PFSK-1 (cell line): ENCODE measurements around the gene CCDC196.

Source experiments
- FOXP2 ChIP-seq: optimal IDR thresholded peaks from 2 replicates; pipeline ENCODE3; 2011; ENCODE audit warnings: borderline replicate concordance, control low read depth, inconsistent platforms; ENCODE audit not compliant: insufficient read depth; ENCODE audit errors: extremely low read length, extremely low read depth
- POLR2AphosphoS5 ChIP-seq: IDR thresholded peaks from 2 replicates; pipeline ENCODE4 v1.6.1; 2012; ENCODE audit warnings: low read depth, mild to moderate bottlenecking, control low read depth, low read length, moderate library complexity
- REST ChIP-seq, 2 experiments: IDR thresholded peaks; 2 replicates each; pipeline versions ENCODE4 v1.6.1 to v1.8.0; 2011 to 2012; ENCODE audit warnings: low read depth in 2 of 2, low read length in 2 of 2, control low read depth in 1 of 2, inconsistent platforms in 1 of 2, mild to moderate bottlenecking in 1 of 2, moderate library complexity in 1 of 2; ENCODE audit not compliant: insufficient read depth in 1 of 2
- SIN3A ChIP-seq: IDR thresholded peaks from 2 replicates; pipeline ENCODE4 v1.6.1; 2012; ENCODE audit warnings: mild to moderate bottlenecking, low read length, moderate library complexity, borderline replicate concordance; ENCODE audit not compliant: insufficient read depth
- TAF1 ChIP-seq: IDR thresholded peaks from 2 replicates; pipeline ENCODE4 v1.6.1; 2012; ENCODE audit warnings: low read length, control low read depth, borderline replicate concordance; ENCODE audit not compliant: insufficient read depth

The CCDC196 gene

GRCh38 chr14:66468778-66469367 lies 17.3 kb upstream of the CCDC196 start:
- TF ChIP-seq SIN3A, result no peak
- TF ChIP-seq REST (IDR thresholded peaks at IDR 0.05; ENCODE audit: insufficient read depth in 1 of 2, low read depth in 2 of 2, low read length in 2 of 2), result no peak
- no peak for TF ChIP-seq TAF1
- no peak for TF ChIP-seq POLR2AphosphoS5
- no peak for TF ChIP-seq FOXP2

GRCh38 chr14:66471584-66471983 lies 14.6 kb upstream of the CCDC196 start:
- no peak for TF ChIP-seq POLR2AphosphoS5
- no peak for TF ChIP-seq FOXP2
- TF ChIP-seq TAF1, result no peak
- TF ChIP-seq SIN3A, result no peak
- TF ChIP-seq REST (IDR thresholded peaks at IDR 0.05; ENCODE audit: insufficient read depth in 1 of 2, low read depth in 2 of 2, low read length in 2 of 2), result no peak

GRCh38 chr14:66472251-66472650 lies 13.9 kb upstream of the CCDC196 start:
- TF ChIP-seq TAF1, result no peak

GRCh38 chr14:66473223-66473622 lies 12.9 kb upstream of the CCDC196 start:
- TF ChIP-seq POLR2AphosphoS5 (no peak), REST (IDR thresholded peaks at IDR 0.05; ENCODE audit: insufficient read depth in 1 of 2, low read depth in 2 of 2, low read length in 2 of 2) (no peak), SIN3A (no peak), FOXP2 (no peak)

- no peak for TF ChIP-seq FOXP2
- TF ChIP-seq SIN3A, result no peak
- no peak for TF ChIP-seq REST (IDR thresholded peaks at IDR 0.05; ENCODE audit: insufficient read depth in 1 of 2, low read depth in 2 of 2, low read length in 2 of 2)
- TF ChIP-seq POLR2AphosphoS5, result no peak
- TF ChIP-seq TAF1, result no peak
Observed at GRCh38 chr14:66476964-66477363, 9.2 kb upstream of the CCDC196 start.
